Glutamatergic neuron (in vitro differentiated cells): ENCODE measurements around the gene ENTPD1. TPM values are rescaled to one million over a fixed set of nuclear protein-coding genes. Genes with fewer than 3 reads are reported as not detected.

Experiments
- DNase-seq: peaks from one replicate; pipeline ENCODE4 v3.0.0; 2022
- H3K27ac Mint-ChIP-seq: one replicate; pipeline ENCODE4 v1.8.0; 2020; ENCODE audit warnings: mild to moderate bottlenecking, mixed read lengths, inconsistent platforms; ENCODE audit not compliant: unreplicated experiment
- H3K27me3 Mint-ChIP-seq: one replicate; pipeline ENCODE4 v1.8.0; 2020; ENCODE audit warnings: mild to moderate bottlenecking, moderate library complexity, mixed read lengths, inconsistent platforms; ENCODE audit not compliant: unreplicated experiment
- H3K36me3 Mint-ChIP-seq: one replicate; pipeline ENCODE4 v1.8.0; 2020; ENCODE audit warnings: mild to moderate bottlenecking, mixed read lengths, inconsistent platforms; ENCODE audit not compliant: unreplicated experiment
- H3K4me1 Mint-ChIP-seq: one replicate; pipeline ENCODE4 v1.8.0; 2020; ENCODE audit warnings: mild to moderate bottlenecking, low read depth, mixed read lengths, inconsistent platforms; ENCODE audit not compliant: unreplicated experiment
- H3K4me3 Mint-ChIP-seq: one replicate; pipeline ENCODE4 v1.8.0; 2020; ENCODE audit warnings: mild to moderate bottlenecking, mixed read lengths, inconsistent platforms; ENCODE audit not compliant: unreplicated experiment
- H3K9me3 Mint-ChIP-seq: one replicate; pipeline ENCODE4 v1.8.0; 2020; ENCODE audit warnings: mild to moderate bottlenecking, moderate library complexity, mixed read lengths, inconsistent platforms; ENCODE audit not compliant: unreplicated experiment
- CTCF ChIP-seq: fragments of 200-600 bp; sonication (generic); IDR thresholded peaks from one replicate; pipeline ENCODE4 v1.5.0; 2021; ENCODE audit not compliant: partially characterized antibody, unreplicated experiment
- total RNA-seq: library from RNA; stranded (reverse); fragmentation: NEBNext Ultra II Directional; extraction: Animal tissue kit (Norgen Biotek cat#: 25700); gene quantifications from one replicate; pipeline ENCODE4 v1.2.1, GENCODE V29; 2021; ENCODE audit not compliant: unreplicated experiment

ENTPD1 gene
- total RNA-seq, 1 donor from 2014 or later, result not detected

DNA sequence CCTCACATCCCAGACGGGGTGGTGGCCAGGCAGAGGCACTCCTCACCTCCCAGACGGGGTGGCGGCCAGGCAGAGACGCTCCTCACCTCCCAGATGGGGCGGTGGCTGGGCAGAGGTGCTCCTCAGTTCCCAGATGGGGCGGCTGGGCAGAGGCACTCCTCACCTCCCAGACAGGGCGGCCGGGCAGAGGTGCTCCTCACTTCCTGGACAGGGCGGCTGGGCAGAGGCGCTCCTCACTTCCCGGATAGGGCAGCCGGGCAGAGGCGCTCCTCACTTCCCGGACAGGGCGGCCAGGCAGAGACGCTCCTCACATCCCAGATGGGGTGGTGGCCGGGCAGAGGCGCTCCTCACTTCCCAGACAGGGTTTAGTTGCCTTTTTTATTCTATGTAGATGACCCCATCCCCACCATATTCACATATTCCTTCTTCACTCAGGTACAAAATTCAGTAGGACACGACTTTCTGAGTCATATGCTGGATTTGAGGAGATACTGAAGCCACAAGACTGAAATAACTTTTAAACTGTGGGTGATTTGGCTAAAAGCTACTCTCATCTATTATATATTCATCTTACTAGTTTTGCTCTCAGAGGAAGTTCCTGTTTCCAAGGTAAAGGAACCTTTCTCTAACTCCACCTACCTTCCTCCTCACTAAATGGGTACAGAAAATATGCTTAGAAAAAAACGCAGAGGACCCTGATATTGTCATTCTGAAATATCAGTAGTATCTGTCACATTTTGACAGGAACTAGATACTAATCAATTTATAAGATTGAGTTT is 54.4 kb downstream of the ENTPD1 start:
- Mint-ChIP-seq H3K4me3 (no peak overlapping the region), H3K36me3 (peaks cover 6% of the 10 kb centered on the region), H3K4me1 (no peaks in the 10 kb centered on the region), H3K9me3 (peaks cover 3% of the 10 kb centered on the region), H3K27me3 (peaks cover 1% of the 10 kb centered on the region), H3K27ac (no peak overlapping the region)
- no peak for TF ChIP-seq CTCF
- DNase-seq, result no peak

GRCh38 chr10:95813054-95813685 is 57.2 kb downstream of the ENTPD1 start:
- Mint-ChIP-seq H3K9me3 (peaks cover 3% of the 10 kb centered on the region), H3K4me3 (no peak overlapping the region), H3K27me3 (peaks cover 1% of the 10 kb centered on the region), H3K27ac (no peak overlapping the region), H3K36me3 (peaks cover 6% of the 10 kb centered on the region), H3K4me1 (no peaks in the 10 kb centered on the region)
- TF ChIP-seq CTCF, result no peak
- no peak for DNase-seq

DNA sequence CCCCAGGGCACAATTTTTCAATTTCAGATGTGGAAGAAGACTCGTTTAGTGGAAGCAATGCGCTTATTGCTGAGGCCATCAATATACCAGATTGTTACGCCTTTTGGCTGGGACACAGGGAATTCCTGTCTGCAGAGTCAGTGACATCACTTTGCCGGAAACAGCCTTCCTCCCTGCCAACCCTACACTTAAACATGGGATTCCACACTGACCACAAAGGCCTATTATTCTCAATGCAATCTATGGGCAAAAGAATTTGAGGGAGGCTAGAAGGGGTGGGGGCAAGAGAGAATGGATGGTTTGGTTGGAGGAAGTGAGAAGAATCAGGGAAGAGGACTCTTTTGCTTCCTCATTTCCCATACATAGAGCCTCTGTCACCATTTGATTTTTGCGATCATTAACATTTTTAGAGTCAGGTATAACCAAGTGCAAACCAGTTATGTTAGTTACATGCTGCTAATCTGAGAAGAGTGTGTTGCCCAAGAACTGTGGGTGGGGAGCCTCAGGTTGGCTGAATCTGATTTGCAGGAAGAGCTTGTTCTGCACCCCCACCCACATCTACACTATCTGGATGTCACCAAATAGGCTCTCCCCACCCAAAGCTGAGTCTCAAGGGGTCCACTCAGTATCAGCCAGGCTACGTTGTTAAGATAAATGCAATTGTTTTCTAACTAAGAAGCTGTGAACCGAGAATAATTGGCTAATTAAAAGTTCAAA is 58.2 kb downstream of the ENTPD1 start:
- Mint-ChIP-seq H3K27ac (no peak overlapping the region), H3K27me3 (no peaks in the 10 kb centered on the region), H3K4me3 (no peak overlapping the region), H3K4me1 (no peaks in the 10 kb centered on the region), H3K36me3 (peaks cover 6% of the 10 kb centered on the region), H3K9me3 (peaks cover 2% of the 10 kb centered on the region)
- no peak for TF ChIP-seq CTCF
- no peak for DNase-seq

GRCh38 chr10:95815133-95815532 is 59.2 kb downstream of the ENTPD1 start:
- no peaks in the 10 kb centered on the region for H3K27me3 Mint-ChIP-seq

More at GRCh38 chr10:95815133-95815532, 59.2 kb downstream of the ENTPD1 start:
- Mint-ChIP-seq H3K27ac (no peak overlapping the region), H3K4me1 (no peaks in the 10 kb centered on the region), H3K4me3 (no peak overlapping the region), H3K36me3 (peaks cover 6% of the 10 kb centered on the region), H3K9me3 (peaks cover 2% of the 10 kb centered on the region)
- TF ChIP-seq CTCF, result no peak
- DNase-seq, result no peak
